ENCODE data around the gene LMBR1. TPM values are rescaled to one million over a fixed set of nuclear protein-coding genes. Genes with fewer than 3 reads are reported as not detected.

The LMBR1 gene
- polyA plus RNA-seq, 10 donors, result 28.0 to 46.0 (median 34.3) TPM

DNA sequence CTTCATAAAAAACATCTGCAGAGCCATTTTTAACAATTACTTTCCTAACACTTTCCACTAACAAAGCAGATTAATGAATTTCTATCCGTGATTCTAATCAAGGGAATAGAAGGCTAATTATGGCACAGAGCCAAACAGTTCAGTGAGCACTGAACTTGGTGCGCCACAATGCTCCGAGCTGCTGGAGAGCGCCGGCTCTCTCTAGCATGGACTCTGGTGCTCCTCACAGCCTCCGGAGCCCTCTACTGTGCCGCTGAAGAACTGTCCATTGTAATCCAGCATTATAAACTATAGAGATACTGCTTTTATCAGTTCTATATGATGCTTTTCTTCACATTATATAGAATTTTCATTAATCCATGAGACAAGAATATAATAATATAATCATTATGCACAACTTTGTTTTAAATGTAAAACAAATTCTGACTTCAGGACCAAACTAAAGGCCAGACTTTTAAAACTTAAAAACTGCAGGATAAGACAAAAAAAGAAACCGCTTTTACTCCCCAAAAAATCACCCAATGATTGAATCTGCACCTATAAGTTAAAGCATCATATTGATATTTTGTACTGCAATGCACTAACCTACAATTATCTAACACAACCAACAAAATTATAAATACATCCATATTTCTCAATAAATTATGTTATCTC lies 128.8 kb downstream of the LMBR1 start:
- DNase-seq, result peak; percentile 55 to 71 (median 56)

DNA sequence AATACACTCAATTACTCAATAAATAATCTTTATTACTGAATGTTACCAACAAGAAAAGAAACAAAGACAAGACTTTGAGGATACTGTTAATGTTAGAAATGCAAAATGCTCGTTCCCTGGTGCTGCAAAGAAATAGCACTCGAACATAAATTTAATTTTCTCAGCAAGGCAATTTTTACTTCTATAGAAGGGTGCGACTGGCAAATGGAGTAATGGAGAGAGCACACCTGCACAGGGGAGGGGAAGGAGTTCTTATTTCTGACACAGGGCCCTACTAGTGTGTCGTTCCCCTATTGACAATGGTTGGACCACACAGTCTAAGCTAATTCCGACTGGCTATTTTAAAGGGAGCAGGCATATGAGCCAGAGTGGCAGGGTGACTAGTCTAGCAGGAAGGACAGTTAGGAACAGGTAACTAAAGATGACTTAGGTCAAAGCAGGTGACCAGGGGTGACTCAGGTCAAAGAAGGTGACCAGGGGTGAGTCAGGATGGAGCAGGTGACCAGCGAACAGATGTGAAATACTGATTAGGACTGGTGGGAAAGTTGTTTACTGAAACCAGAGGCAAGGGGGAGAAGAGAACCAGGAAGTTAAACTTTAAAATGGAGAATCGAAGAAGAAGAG lies 133.3 kb downstream of the LMBR1 start:
- DNase-seq, result no peak

DNA sequence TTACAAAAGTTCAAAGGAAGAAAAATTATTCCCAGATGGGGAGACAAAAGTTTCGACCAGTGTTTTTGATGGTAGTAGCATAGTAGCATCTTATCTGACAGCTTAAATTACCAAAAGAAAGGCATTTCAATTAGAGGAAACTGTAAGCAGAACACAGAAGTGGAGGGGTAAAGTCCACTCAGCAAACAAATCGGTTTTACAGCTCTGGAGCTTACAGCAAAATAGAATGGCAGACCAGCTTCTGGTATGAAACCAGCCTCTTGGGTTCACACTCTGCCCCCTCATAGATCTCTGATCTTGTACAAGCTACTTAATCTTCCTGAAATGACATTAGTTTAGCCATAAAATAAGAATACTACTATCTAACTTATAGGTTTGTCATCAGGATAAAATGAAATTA lies 133.8 kb downstream of the LMBR1 start:
- no peak for DNase-seq

DNA sequence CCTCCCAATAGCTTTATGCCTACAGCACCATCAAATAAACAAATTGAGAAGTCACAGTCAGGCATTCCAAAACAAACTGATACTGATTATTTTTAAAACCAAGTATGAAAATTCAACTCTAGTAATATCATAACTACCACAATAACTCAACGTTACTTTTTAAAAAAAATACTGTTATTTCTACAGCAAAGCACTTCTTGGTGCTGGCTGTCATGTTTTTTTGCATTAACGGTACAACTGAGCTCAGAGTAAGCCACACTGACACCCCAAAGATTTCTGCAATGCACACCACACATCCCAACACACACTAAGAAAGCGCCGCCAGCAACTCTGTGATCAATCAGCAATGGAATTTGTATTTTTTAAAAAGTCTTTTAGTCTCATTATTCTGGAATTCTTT lies 138.8 kb downstream of the LMBR1 start:
- no peak for DNase-seq

DNA sequence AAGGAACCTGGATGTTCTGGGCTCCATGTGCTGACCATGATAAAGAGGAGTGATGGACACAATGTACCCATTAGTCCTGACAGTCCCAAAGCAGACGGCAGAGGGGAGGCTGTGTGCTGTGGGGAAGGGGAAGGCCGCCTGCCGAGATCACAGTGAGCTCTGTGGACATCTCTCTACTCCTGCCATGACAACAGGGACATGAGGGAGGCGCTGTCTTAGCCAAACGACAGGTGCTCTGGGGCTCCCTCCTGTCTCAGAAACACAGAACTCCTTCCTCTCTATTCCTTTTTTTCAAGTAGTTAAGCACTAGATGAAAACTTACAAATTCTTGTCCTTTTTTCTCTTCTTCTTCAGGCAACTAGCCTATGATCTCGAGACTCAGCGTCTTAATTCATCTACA lies 139.4 kb downstream of the LMBR1 start:
- DNase-seq, result no peak

DNA sequence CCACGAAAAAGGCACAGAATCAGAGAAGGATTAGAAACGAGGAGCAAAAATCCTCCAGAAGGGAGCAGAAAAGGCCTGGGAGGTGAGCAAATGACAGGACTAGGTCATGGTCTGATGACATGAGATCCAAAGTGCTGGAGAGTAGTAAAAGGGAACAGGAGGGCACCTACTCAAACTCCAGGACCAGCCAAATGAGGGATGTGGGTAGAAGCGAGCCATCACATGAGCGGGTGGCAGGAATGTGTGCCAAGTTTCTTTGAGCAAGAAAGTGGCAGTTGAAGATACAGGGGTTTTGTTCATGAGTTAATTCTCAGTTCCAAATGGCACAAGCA lies 139.8 kb downstream of the LMBR1 start:
- no peak for DNase-seq

DNA sequence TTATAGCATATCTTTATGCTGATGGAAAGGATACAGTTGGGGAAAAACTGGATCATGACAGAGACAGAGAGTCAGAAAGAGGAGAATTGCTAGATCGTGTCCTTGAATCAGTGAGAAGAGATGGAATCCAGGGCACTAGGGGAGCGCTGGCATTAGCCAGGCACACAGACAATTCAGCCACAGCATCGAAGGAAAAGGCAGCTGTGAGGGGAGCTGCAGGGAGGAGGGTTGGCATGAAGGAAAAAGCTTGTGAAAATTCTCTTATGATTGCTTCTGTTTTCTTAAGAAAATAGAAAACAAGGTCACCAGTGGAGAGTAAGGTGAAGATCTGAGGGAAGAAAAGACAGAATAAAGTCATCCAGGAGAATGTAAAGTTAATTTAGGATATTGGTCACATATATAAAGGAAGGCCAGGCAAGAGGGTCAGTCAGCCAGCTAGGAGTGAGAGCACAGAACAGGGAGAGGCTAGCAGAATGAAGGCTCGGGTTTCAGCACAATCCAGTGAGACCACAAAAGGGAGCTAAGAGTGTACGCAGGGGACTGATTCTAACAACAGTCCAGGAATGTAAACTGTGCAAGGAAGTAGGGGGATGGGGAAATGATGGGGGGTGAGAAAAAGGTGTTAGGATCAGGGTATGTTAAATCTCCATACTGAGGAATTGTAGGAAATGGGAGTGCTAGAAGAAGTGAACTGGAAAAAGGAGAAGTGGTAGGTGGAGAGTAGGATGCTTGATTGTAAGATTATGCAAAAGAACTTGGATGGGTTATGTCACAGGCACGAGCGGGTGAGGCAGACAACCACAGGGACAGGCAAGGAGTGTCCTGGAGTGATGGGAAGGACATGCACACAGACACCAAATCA lies 140.4 kb downstream of the LMBR1 start:
- DNase-seq, result peak in 2 of 3 donors; percentile 2 to 8

DNA sequence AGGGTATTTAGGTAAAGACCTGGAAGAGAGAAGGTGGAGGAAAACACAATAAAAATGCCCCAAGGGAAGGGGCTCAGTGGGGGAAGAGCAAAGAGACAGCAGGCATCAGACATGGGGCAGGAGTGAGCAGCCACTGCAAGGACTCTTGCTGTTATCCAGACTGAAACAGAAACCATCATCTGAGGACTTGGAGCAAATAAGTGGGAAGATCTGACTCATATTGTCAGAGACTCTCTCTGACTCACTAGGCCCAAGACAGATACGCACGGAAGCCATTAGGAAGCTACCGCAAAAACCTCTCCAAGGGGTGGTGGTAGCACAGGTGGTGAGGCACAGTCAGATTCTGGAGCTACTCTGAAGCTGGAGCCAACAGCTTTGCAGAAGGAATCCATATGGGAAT lies 141.7 kb downstream of the LMBR1 start:
- DNase-seq, result peak in 2 of 3 donors; percentile 2 to 47

DNA sequence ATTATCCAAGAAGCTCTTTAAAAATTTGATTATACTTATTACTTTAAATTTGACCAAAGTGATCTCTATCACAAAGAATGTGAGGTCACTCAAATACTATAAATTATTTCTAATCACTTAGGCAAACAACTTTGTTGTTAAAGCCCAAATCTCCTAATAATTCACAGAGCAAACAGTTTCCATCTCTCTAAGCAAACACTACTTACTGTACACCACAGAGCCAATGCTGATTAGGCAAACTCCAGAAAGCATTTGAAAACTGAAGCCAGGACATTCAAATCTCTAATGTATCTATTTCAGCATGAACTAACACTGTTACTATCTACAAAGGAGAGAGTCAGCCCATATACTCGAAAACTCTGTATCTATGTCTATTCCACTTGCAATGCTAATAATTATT lies 145.3 kb downstream of the LMBR1 start:
- DNase-seq, result no peak

DNA sequence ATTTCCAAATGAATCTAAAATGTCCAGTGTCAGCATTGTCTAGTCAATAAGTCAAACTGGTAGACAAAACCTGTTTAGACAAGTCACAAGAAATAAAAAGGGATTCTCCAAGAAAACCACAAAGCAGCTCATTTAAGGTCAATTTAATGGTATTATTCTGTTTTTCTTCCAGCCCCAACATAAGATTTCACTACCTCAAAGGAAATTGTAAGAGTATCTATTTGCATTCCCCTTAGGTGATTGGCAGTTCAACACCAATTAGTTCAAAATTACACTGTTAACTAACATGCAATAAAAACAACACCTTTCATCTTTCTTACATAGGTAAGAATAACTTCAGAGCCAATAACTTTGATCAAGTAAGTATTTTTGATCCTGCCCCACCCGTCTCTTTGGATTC lies 146.1 kb downstream of the LMBR1 start:
- no peak for DNase-seq

DNA sequence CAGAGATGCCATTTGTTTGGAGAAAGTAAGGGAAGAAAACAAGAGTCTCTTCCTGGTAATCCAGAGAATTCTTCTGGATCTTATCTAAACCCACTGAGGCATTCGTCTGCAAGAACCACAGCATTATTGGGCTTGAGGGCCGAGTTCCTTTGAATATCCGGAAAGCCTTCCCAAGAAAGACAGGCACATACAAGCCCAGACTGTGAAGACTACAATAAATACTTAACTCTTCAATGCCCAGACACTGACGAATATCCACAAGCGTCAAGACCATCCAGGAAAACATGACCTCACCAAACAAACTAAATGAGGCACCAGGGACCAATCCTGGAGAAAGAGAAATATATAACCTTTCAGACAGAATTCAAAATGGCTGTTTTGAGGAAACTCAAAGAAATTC lies 153.4 kb downstream of the LMBR1 start:
- DNase-seq, result no peak

DNA sequence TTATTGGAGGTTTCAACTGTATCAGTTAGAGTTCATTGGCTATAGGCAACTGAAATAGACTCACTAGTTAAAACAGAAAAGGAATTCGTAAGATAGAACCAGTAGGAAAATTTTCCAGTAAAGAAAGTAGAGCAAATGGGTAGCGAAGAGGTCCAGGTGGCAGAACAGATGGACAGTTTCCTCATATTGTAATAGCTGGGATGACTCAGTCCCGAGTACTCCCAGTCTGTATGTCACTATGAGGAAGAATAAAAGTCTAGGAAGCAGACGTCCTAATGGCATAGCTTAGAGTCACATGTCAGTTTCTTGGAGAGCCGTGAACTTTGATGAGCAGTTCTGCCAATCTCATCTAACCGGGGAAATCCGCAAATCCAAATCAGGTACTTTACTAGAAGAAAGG lies 157.1 kb downstream of the LMBR1 start:
- DNase-seq, result no peak

DNA sequence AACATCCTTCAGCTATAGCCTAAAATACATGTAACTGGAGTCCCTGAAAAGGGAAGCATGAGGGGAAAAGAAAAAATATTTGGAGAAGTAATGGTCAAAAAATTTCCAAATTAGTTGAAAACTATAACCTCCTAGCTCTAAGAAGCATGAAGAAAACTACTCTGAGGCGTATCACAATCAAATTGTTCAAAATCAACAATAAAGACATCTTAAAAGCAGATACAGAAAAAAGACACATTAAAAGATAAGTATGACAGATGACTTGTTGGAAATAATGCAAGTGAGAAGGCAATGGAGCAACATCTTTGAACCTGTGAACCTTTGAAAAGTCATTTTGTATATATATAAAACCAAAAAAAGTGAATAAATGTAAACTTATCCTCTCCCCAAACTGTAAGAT lies 159.3 kb downstream of the LMBR1 start:
- no peak for DNase-seq

DNA sequence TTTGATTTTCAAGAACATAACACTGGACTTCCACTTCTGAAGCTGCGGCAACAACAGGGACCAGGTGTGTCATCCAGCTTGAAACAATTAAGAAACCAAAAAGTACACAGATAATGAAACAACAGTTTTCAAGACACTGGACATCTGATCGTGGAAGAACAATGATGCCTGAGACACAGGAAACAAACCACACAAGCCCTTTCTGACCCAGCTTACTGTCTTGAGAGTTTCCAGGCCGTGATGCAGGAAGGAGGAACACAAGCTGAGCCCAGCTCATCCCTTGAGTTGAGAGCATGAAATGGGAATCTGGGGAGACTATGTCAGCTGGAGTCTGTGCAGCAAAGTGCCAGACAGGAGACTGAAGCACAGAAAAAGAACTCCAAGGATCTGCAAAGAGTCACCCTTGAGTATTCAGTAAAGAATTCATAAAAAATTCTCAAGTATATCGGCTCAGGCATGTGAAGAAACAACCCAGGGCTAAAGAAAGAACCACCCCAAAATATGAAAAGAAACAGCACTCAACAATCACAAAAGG lies 160.8 kb downstream of the LMBR1 start:
- DNase-seq, result no peak

DNA sequence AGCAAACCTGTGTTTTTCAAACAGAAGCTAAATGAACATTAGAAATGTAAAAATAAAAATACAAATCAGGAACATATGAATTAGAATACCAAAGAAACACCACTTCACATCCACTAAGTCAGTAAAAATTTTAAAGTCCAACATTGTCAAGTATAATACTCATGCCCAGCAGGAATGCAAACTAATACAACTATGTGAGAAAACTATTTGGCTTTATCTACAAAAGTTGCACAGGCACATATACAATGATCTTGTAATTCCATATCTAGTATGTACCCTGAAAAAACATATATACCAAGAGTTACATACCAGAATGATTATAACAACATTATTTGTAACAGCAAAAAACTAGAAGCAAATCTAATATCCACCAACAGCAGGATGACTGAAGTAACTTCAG lies 161.3 kb downstream of the LMBR1 start:
- DNase-seq, result peak in 1 of 3 donors; percentile 0

DNA sequence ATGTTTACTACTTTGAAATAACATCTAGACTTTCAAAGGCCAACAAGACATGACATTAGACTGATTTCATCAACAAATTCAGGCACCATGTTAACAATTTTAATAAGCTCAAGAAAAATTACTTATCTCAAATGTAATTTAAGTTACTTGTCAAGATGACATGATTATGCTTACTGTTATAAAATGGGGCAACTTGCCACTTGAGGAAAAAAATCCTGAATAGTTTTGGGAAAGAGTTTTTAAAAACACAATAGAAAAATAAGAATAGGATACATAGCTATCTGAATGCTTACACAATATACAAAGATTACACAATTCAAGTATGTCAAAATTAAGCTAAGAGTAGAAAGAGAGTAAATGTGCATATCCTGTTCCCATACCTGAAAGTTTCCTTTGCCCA lies 167.0 kb downstream of the LMBR1 start:
- no peak for DNase-seq

DNA sequence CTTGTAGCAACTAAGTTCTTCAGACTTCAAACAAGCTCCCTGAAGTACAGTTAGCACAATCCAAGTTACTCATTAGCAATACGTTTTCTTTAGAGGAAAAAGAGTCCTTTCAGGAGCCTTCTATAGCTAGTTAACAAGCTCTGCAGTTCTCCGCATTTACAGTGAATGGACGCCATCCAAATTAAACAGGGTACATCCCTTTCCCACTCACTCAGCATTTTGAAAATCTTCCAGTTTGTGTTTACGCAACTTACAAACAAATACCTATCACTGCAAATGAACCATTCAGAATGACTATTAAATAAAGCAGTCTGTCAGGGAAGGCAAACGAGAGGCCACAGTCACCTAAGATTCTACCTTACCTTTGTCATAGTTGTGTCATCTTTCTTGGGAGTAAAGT lies 167.9 kb downstream of the LMBR1 start:
- no peak for DNase-seq

DNA sequence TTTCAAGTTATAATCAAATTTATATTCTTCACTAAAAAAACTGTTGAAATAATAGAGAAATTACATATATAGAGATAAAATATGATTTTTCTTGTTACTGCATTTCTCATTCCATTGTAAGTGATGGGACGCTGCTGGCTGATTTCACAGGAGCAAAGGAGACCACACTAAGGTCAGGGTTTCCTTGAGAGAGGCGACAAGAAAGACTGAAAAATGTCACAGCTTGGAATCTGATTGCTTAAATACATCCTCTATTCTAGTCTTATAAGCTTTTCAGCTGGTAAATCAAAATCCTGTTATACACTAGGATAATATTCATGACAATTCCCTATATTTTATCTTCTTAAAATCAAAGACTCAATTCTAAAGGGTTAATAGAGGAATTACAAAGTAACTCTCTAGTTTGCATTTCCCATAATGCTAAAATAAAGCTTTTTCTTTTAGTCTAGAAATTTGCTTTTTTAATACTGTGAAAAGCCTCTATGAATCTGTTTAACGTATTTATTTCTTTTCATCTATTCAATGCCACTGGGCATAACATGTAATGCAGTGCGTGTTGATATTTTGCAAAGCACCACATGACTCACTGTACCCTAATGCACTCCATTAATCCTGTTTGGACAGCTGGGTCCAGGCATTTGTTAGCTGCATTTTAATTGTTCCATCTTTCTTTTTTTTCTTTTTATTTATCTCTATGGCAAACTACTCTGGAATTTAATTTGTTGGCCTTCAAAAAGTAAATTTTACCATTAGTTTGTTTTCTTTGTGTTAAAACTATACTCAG lies 170.7 kb downstream of the LMBR1 start:
- DNase-seq, result no peak

DNA sequence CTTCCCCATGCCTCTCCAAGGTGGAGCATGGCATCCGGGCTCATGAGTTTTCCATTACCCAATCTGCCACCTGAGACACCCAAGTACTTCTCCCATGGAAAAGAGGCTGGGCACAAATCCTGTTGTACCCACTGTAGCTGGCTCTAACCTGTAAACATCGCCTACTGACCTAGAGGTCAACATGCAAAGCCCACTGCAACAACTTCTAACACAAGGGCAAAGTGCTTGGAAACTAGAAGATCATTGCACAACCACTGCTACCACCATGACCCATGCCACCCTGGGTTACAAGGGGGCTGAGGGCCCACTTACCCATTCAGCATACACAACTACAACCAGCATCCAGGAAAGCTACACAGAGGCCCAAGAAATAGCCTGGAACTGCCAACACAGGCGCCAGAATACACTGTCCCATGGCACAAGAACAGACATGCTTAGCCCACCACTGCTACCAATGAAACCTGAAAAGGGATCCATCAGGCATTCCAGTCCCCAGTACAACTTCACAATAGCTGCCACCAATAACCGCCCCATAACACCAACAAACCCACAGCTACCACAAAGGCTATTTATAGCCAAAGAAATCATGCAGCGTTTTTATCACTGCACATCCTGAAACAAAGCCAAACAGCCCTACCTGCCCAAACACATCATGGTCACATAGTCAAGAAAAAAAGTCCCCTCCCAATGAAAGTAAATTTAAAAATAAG lies 189.1 kb downstream of the LMBR1 start:
- DNase-seq, result no peak

DNA sequence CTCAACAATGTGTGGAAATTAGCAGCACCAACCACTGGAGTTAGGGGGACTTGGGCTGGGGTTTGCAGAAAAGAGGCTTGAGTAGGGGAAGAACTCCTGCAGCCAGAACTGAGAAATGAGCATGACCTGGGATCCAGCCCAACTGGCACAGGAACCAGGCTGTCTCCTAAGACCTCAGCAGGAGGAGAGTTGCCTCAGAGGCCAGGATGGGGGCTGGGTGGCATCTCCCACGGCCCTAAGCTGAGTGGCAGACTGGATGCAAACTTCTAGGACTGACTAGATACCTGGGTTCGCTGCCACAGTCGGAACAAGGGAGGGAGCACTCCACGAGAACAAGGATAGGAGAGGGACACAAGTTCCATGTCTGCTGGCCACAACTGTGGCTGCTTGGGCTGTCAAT lies 189.8 kb downstream of the LMBR1 start:
- no peak for DNase-seq

DNA sequence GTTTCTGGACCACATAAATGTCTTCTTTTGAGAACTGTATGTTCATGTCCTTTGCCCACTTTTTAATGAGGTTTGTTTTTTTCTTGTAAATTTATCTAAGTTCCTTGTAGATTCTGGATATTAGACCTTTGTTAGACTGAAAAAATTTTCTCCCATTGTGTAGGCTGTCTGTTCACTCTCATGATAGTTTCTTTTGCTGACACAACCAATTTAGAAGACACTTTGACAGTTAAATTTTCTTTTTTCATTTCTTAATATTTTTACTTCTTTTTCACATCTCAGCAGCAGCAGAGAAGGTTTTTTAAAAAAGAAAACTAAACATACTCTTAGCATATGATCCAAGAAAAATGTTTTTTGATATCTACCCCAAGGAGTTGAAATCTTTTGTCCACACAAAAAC lies 190.6 kb downstream of the LMBR1 start:
- DNase-seq, result no peak

All from muscle of back (tissue), 11 donors.